ENCODE results near the gene MRPL24. TPM values are rescaled to one million over a fixed set of nuclear protein-coding genes. Genes with fewer than 3 reads are reported as not detected.

MRPL24 gene
- total and polyA plus RNA-seq, 2 of the 13 experiments (the other 11 are each of a cell fraction or from before 2014, with no cell fraction given): 38.1 to 42.9 TPM

DNA sequence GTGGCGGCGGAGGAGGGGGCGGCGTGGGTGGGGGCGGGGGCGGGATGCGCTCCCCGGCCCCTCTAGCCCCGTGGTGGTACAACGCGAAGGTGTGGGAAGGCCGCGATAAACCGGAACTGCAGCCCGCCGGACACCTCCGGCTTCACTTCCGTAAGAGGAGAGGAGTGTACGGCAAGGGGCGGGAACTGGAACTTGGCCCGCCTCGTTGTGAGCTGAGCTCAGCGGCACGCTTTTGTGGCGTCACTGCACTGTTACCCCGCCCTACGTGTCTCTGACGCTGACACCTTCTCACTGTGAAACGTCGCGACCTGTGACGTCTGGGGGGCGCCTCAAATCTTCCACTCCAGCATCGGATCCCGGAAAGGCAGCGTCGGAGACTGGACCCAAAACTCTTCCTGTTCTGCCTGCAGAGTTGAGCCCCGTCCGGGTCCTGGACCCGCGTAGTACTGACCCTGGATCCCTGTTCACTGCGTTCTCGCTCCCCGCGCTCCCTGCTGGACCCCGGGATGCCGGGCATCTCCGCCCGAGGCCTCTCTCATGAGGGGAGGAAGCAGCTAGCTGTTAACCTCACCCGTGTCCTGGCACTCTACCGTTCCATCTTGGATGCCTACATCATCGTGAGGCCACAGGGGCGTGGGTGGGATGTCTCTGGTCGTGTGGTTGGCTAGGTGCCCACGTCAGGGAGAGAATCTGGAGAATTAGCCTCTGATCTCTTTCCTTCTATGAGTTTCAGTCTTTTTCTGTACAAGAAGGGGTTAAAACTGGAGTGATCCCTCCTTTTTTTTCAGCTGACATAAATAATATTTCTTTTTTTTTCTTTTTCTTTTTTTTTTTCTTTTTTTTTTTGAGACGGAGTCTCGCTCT is 12.1 kb downstream of the MRPL24 start, which contains the start of gene ISG20L2 (continued):
- TF ChIP-seq, protein P1, sequence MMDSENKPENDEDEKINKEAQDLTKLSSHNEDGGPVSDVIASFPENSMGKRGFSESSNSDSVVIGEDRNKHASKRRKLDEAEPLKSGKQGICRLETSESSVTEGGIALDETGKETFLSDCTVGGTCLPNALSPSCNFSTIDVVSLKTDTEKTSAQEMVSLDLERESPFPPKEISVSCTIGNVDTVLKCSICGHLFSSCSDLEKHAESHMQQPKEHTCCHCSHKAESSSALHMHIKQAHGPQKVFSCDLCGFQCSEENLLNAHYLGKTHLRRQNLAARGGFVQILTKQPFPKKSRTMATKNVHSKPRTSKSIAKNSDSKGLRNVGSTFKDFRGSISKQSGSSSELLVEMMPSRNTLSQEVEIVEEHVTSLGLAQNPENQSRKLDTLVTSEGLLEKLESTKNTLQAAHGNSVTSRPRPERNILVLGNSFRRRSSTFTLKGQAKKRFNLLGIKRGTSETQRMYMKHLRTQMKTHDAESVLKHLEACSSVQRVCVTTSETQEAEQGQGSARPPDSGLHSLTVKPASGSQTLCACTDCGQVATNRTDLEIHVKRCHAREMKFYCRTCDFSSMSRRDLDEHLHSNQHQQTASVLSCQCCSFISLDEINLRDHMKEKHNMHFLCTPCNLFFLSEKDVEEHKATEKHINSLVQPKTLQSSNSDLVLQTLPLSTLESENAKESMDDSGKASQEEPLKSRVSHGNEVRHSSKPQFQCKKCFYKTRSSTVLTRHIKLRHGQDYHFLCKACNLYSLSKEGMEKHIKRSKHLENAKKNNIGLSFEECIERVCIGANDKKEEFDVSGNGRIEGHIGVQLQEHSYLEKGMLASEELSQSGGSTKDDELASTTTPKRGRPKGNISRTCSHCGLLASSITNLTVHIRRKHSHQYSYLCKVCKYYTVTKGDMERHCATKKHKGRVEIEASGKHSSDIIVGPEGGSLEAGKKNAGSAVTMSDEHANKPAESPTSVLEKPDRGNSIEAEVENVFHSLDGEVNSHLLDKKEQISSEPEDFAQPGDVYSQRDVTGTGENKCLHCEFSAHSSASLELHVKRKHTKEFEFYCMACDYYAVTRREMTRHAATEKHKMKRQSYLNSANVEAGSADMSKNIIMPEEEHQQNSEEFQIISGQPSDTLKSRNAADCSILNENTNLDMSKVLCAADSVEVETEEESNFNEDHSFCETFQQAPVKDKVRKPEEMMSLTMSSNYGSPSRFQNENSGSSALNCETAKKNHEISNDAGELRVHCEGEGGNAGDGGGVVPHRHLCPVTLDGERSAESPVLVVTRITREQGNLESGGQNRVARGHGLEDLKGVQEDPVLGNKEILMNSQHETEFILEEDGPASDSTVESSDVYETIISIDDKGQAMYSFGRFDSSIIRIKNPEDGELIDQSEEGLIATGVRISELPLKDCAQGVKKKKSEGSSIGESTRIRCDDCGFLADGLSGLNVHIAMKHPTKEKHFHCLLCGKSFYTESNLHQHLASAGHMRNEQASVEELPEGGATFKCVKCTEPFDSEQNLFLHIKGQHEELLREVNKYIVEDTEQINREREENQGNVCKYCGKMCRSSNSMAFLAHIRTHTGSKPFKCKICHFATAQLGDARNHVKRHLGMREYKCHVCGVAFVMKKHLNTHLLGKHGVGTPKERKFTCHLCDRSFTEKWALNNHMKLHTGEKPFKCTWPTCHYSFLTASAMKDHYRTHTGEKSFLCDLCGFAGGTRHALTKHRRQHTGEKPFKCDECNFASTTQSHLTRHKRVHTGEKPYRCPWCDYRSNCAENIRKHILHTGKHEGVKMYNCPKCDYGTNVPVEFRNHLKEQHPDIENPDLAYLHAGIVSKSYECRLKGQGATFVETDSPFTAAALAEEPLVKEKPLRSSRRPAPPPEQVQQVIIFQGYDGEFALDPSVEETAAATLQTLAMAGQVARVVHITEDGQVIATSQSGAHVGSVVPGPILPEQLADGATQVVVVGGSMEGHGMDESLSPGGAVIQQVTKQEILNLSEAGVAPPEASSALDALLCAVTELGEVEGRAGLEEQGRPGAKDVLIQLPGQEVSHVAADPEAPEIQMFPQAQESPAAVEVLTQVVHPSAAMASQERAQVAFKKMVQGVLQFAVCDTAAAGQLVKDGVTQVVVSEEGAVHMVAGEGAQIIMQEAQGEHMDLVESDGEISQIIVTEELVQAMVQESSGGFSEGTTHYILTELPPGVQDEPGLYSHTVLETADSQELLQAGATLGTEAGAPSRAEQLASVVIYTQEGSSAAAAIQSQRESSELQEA (CRISPR knock-in tag; IDR thresholded peaks at IDR 0.05; ENCODE audit: not compliant biosample characterization): no peak
- TF ChIP-seq, protein P2, sequence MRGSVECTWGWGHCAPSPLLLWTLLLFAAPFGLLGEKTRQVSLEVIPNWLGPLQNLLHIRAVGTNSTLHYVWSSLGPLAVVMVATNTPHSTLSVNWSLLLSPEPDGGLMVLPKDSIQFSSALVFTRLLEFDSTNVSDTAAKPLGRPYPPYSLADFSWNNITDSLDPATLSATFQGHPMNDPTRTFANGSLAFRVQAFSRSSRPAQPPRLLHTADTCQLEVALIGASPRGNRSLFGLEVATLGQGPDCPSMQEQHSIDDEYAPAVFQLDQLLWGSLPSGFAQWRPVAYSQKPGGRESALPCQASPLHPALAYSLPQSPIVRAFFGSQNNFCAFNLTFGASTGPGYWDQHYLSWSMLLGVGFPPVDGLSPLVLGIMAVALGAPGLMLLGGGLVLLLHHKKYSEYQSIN (CRISPR knock-in tag; IDR thresholded peaks at IDR 0.05; ENCODE audit: borderline replicate concordance): no peak
- TF ChIP-seq CCDC6 (CRISPR knock-in tag; IDR thresholded peaks at IDR 0.05): no peak; the same call in 1 of the 2 replicates
- TF ChIP-seq ZMYM4 (CRISPR knock-in tag; IDR thresholded peaks at IDR 0.05): peak; percentile 56
- no peak for TF ChIP-seq ZNF564 (CRISPR knock-in tag; IDR thresholded peaks at IDR 0.05)
- TF ChIP-seq NFYB (CRISPR knock-in tag; IDR thresholded peaks at IDR 0.05): peak; percentile 38; the same call in 1 of the 2 replicates
- no peak for TF ChIP-seq ZNF558 (CRISPR knock-in tag; IDR thresholded peaks at IDR 0.05; ENCODE audit: borderline replicate concordance)
- no peak for TF ChIP-seq EED (CRISPR knock-in tag; IDR thresholded peaks at IDR 0.05)
- no peak for TF ChIP-seq ZNF674 (CRISPR knock-in tag; IDR thresholded peaks at IDR 0.05; ENCODE audit: low read depth)
- TF ChIP-seq JUNB (CRISPR knock-in tag; IDR thresholded peaks at IDR 0.05; ENCODE audit: borderline replicate concordance): no peak
- TF ChIP-seq SMARCE1 (IDR thresholded peaks at IDR 0.05; ENCODE audit: borderline replicate concordance): no peak
- TF ChIP-seq ZNF431 (CRISPR knock-in tag; IDR thresholded peaks at IDR 0.05; ENCODE audit: borderline replicate concordance, low read depth): no peak
- TF ChIP-seq ZNF761 (CRISPR knock-in tag; conservative IDR thresholded peaks at IDR 0.05): no peak

All from HepG2 (cell line).